Transverse colon (tissue), 3 donors: Measurements from ENCODE around the gene SLC2A13.

ENCODE experiments used
- POLR2A ChIP-seq: fragments of 450-650 bp; IDR thresholded peaks from one replicate; pipeline ENCODE4 v1.6.1; 2016; ENCODE audit warnings: antibody characterized with exemption, mild to moderate bottlenecking, moderate library complexity
- POLR2AphosphoS5 ChIP-seq, 3 donors: sonication (generic); formaldehyde crosslinking; IDR thresholded peaks; one replicate each; pipeline ENCODE4 v1.6.1; 2016; ENCODE audit warnings: antibody characterized with exemption in 3 of 3

DNA sequence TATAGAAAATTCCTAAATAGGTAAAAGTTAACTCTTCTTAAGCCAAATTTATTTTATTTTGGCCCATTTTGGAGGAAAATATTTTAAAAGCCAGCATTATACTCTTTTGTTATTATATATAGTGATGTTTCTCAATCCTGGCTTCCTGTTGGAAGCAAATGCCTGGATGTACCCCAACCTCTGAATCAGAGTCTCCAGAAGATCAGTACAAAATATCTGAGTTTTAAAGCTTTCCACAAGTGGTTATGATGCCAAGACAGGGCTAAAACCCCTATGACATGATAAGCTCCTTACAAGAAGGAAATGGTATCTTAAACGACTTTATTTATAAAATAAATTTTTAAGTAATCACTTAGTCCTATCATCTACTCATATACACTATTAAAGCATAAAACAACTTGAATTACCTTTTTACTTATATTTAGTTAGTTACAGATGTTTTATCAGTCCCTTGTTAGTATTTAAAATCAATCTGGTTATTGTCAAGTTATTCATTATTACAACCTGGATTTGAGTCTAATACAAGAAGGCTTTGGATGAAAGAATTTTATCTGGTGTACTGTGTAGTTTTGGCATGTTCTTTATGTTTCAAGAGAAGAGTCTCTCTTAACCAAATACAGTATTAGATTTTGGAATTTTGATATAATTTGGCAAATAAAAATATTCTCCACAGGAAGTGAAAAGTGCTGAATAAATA is 238.1 kb downstream of the SLC2A13 start:
- TF ChIP-seq POLR2AphosphoS5 (IDR thresholded peaks at IDR 0.05) (no peak), POLR2A (no peak)
